ENCODE results near the gene KDM2A.
"Not testable (repeated sequence)": the region's sequence is repeated elsewhere in the genome, so short reads cannot be mapped to it uniquely, and the experiment has no call there.

The KDM2A gene

GRCh38 chr11:67120881-67121710 lies 2.0 kb downstream of the KDM2A start:
- TF ChIP-seq TOX (CRISPR knock-in tag; IDR thresholded peaks at IDR 0.05; ENCODE audit: borderline replicate concordance): no peak
- TF ChIP-seq ZC3H10 (CRISPR knock-in tag; IDR thresholded peaks at IDR 0.05): no peak
- no peak for TF ChIP-seq TSHZ2 (CRISPR knock-in tag; IDR thresholded peaks at IDR 0.05)
- no peak for TF ChIP-seq PPARA (CRISPR knock-in tag; IDR thresholded peaks at IDR 0.05; ENCODE audit: borderline replicate concordance)
- no peak for TF ChIP-seq BACH2 (CRISPR knock-in tag; IDR thresholded peaks at IDR 0.05; ENCODE audit: borderline replicate concordance)
- TF ChIP-seq ZNF70 (CRISPR knock-in tag; IDR thresholded peaks at IDR 0.05): no peak
- no peak for TF ChIP-seq ZNF8 (CRISPR knock-in tag; IDR thresholded peaks at IDR 0.05)
- TF ChIP-seq, protein P1, sequence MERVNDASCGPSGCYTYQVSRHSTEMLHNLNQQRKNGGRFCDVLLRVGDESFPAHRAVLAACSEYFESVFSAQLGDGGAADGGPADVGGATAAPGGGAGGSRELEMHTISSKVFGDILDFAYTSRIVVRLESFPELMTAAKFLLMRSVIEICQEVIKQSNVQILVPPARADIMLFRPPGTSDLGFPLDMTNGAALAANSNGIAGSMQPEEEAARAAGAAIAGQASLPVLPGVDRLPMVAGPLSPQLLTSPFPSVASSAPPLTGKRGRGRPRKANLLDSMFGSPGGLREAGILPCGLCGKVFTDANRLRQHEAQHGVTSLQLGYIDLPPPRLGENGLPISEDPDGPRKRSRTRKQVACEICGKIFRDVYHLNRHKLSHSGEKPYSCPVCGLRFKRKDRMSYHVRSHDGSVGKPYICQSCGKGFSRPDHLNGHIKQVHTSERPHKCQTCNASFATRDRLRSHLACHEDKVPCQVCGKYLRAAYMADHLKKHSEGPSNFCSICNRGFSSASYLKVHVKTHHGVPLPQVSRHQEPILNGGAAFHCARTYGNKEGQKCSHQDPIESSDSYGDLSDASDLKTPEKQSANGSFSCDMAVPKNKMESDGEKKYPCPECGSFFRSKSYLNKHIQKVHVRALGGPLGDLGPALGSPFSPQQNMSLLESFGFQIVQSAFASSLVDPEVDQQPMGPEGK (CRISPR knock-in tag; IDR thresholded peaks at IDR 0.05; ENCODE audit: borderline replicate concordance): no peak
- no peak for TF ChIP-seq ISL1 (CRISPR knock-in tag; IDR thresholded peaks at IDR 0.05)
- no peak for TF ChIP-seq SNAI2 (CRISPR knock-in tag; IDR thresholded peaks at IDR 0.05)
- no peak for TF ChIP-seq ZNF565 (CRISPR knock-in tag; conservative IDR thresholded peaks at IDR 0.05; ENCODE audit: low read depth)
- TF ChIP-seq TCF4 (CRISPR knock-in tag; IDR thresholded peaks at IDR 0.05; ENCODE audit: borderline replicate concordance): no peak
- TF ChIP-seq, protein P2, sequence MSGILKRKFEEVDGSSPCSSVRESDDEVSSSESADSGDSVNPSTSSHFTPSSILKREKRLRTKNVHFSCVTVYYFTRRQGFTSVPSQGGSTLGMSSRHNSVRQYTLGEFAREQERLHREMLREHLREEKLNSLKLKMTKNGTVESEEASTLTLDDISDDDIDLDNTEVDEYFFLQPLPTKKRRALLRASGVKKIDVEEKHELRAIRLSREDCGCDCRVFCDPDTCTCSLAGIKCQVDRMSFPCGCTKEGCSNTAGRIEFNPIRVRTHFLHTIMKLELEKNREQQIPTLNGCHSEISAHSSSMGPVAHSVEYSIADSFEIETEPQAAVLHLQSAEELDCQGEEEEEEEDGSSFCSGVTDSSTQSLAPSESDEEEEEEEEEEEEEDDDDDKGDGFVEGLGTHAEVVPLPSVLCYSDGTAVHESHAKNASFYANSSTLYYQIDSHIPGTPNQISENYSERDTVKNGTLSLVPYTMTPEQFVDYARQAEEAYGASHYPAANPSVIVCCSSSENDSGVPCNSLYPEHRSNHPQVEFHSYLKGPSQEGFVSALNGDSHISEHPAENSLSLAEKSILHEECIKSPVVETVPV (CRISPR knock-in tag; IDR thresholded peaks at IDR 0.05): no peak
- TF ChIP-seq ARNTL (CRISPR knock-in tag; IDR thresholded peaks at IDR 0.05; ENCODE audit: borderline replicate concordance, low read depth): no peak
- peak; percentile 15 for ATAC-seq

DNA sequence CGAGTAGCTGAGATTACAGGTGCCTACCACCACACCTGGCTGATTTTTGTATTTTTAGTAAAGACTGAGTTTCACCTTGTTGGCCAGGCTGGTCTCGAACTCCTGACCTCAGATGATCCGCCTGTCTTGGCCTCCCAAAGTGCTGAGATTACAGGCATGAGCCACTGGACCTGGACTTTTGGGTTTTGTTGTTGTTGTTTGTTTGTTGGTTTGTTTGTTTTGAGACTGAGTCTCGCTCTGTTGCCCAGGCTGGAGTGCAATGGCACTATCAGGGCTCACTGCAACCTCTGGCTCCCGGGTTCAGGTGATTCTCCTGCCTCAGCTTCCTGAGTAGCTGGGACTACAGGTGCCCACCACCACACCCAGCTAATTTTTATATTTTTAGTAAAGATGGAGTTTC lies 4.7 kb downstream of the KDM2A start:
- not testable (repeated sequence) for ATAC-seq

GRCh38 chr11:67126243-67126642 lies 7.2 kb downstream of the KDM2A start:
- ATAC-seq: not testable (repeated sequence)

DNA sequence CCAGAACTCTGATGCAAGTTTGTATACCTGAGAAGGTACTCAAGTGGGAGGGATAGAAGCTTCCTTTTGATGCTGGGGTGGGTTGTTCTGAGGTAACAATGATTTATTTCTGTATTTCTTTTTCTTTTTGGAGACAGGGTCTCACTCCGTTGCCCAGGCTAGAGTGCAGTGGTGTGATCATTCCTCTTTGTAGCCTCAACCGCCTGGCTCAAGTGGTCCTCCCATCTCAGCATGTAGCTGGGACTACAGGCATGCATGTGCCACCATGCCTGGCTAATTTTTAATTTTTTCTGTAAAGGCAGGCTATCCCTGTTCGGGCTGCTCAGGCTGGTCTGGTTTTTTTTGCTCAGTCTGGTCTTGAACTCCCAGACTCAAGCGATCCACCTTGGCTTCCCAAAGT lies 7.9 kb downstream of the KDM2A start:
- ATAC-seq: no peak
- TF ChIP-seq TSHZ2 (CRISPR knock-in tag; IDR thresholded peaks at IDR 0.05) (no peak), ESRRG (CRISPR knock-in tag; IDR thresholded peaks at IDR 0.05) (no peak), OSR1 (CRISPR knock-in tag; IDR thresholded peaks at IDR 0.05) (no peak), TCF4 (CRISPR knock-in tag; IDR thresholded peaks at IDR 0.05; ENCODE audit: borderline replicate concordance) (no peak), ZNF70 (CRISPR knock-in tag; IDR thresholded peaks at IDR 0.05) (no peak), CSDC2 (CRISPR knock-in tag; IDR thresholded peaks at IDR 0.05) (no peak), RARB (CRISPR knock-in tag; IDR thresholded peaks at IDR 0.05) (no peak), GLIS3 (CRISPR knock-in tag; IDR thresholded peaks at IDR 0.05) (no peak), BACH2 (CRISPR knock-in tag; IDR thresholded peaks at IDR 0.05; ENCODE audit: borderline replicate concordance) (no peak), ISL1 (CRISPR knock-in tag; IDR thresholded peaks at IDR 0.05) (no peak), TOX (CRISPR knock-in tag; IDR thresholded peaks at IDR 0.05; ENCODE audit: borderline replicate concordance) (no peak), ZFP3 (CRISPR knock-in tag; IDR thresholded peaks at IDR 0.05) (no peak), CREB5 (CRISPR knock-in tag; IDR thresholded peaks at IDR 0.05; ENCODE audit: low read depth) (no peak), ZNF565 (CRISPR knock-in tag; conservative IDR thresholded peaks at IDR 0.05; ENCODE audit: low read depth) (no peak), ARNTL (CRISPR knock-in tag; IDR thresholded peaks at IDR 0.05; ENCODE audit: borderline replicate concordance, low read depth) (no peak)
- TF ChIP-seq, protein P1 (CRISPR knock-in tag; IDR thresholded peaks at IDR 0.05; ENCODE audit: borderline replicate concordance): no peak

All from SK-N-SH treated with all-trans-retinoic acid at 6 μM for 48 hours (cell line).